DMS53 (cell line): ENCODE results near the gene IQCH.

ENCODE experiments used
- DNase-seq: peaks from one replicate; lab custom pipeline; 2025; lab: John Stamatoyannopoulos, UW

The IQCH gene

DNA sequence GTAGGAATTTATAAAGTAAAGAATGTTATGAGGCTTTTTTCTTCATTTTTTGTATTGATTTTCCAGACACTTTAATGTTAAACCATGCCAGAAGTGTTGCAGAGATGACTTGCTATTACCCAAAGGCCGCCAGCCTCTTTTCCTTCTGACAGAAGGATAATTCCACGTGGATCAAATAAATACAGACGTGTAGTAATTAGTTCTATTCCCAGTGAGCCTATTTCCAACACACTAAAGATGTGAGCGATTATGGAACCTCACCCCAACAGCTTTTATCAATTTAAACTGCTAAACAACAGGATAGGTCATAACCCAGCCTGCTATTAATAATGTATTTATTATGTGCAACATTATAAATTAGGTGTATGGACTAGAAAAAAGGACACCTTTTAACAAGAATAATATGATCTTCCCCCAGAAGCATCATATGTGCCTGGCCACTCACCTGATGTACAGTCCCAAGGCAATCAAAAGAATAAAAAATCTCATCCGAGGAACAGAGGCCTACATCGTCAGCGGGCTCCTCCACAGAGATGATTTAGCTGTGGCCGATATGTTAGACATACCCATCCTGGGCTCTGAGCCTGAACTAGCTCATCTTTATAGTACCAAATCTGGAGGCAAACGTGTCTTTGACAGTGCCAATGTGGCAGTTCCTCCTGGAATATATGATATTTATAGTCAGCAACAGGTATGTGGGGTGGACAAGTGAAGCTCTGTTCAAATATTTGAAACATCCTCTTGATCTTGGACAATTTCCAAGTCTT, 140.5 kb downstream of the IQCH start:
- peak; percentile 39 for DNase-seq

DNA sequence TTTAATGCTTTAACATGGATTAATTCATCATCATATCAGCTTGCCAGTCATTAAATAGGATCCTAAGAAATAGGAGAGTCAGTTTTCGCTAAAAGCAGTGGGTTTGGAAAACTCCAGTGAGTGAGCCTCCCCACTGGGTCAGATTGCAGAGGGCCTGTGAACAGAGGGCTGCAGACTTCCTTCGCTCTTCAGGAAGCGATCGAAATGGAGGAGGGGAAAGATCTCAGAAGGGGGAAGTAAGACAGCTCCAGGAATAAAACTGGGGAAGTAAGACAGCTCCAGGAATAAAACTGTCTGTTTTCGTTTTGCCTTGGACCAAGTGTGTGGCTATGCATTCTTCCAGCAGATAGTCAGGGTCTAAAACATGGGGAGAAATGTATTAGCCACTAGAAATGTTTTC, 141.5 kb downstream of the IQCH start:
- no peak for DNase-seq

DNA sequence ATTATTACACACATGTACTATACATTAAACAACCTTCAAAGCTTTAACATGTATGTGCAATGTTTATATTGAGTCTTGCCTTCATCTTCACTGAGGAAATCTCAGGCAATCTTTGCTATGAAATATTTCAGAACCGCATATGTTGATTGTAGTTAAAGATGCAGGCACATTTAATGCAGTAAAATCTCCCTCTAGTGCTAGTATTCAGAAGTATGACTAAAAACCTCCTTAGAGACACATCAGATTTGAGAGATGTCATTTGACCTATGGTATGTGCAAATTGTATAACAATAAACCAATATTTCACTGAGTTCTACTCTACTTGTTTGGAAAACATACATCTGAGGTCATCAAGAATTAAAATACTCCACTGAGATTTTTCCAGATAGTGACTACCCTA, 142.6 kb downstream of the IQCH start:
- DNase-seq: no peak

DNA sequence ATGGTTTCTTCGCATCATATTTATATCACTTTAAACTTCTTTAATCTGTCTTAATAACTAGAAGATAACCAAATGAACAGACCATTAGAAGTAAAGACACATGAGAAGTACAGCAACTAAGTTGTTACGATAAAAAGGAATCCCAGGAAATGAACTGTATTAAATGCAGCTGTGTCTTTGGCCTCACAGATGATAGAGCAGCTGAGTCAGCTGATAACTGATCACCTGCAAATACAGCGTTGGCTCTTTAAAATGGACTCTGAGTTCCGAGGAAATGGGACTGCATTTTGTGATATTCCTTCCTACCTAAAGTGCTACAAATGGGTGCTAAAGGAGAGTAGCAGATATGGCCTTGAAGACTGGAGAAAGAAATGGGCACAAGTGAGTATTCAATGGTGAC, 145.3 kb downstream of the IQCH start:
- no peak for DNase-seq

DNA sequence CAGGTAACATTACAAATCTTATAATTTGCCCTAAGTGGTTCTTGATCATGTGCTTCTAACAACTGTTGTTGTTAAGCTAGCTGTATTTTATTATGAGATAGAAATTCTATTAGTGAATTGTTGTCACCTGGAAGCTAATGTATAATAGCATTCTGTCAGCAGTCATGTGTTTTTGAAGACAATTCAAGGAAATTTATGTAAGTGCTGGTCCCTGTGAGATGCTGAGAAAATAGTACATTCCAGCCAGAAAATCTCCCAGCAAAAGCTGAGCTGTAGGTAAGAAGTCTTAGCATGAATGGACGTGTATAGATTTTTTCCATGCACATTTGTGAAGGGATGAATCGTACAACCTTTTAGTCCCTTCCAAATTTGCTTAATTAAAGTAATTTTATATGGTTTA, 146.3 kb downstream of the IQCH start:
- no peak for DNase-seq

DNA sequence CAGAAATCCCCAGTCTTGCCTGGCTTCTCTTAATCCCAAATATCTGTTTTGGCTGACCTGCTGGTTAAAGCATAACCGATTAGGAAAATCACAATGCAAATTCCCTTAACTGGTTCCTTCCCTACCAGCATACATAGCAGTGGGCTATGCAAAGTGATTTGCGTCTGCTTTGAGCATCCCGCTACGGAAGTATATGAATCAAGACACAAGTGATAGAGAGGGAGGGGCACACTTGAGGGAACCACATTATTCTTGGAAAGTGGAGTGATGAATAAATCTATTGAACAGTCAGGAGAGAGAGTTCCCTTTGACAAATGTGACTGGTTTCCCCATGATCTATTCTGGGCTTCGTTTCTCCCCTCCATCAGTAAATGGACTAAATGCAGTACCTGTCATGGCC, 146.8 kb downstream of the IQCH start:
- DNase-seq: no peak

DNA sequence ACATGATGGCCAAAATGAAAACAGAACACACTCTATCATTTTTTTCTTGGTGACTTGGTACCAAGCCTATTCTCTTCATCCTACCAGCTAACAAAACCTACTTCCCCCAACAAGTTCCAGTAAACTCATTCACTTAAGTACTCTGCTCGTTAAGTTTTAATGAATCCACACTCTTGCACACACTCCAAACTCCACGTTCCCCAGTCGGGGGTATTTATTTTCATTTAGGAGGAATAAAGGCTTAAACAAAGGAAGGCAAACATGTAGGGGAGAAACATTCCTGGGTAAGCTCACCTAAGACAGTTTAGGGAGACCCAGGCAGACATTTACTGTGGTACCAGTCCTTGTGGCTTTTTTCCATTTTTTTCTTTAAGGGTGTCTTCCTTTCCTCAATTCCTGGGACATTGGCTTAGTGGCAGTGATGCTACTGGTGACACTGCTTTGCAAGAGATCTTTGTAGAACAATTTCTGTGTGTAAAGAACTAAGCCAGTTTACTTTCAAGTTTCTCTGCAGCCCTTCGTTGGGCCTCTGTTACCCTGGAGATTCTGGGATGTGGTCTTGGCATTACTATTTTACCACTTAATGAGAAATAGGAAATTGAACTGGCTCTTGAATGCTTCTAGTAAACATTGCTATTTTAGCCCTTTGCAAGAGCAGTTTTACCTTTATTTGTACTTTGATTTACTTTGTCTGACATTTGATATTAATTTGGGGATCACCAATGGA, 149.0 kb downstream of the IQCH start:
- no peak for DNase-seq

DNA sequence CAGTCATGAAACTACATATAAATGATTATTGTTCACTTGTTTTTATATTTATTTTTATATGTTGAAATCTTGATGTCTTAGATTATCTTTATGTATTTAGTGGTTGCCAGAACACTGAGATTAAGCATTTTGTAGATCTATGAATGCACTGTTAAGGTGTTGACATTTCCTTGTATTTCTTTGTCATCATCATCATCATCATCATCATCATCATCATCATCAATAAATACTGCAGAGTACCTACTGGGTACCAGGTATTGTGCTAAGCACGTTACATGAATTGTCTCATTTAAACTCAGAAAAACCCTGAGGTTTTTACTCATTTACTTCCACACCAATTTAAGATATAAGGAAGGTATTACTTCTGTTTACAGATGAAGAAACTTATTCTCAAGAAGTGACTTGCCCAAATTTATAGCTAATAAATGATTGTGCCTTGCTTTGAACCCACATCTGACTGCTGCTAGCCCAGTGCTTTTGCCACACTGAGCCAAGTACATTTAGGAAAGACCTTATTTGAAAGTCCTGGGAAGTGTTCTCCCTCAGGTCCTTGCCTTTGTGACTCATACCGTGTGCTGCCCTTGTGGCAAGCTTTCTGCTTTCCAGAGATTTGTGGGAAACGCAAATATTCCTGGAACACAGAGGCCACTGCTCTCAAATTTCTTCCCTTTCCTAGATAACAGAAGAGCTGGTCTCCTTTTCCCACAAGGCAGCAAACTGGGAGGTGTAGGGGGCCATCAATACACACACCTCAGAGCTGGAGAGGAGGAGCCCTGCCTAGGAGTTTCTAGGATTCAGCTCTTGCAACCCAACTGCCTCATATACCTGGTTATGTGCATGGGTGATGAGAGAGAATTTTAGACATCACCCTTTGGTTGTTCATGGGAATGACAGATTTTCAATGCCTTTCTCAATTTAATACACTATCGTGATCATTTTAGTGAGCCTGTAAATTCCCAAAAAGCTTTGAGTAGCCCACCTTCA, 150.9 kb downstream of the IQCH start:
- no peak for DNase-seq

DNA sequence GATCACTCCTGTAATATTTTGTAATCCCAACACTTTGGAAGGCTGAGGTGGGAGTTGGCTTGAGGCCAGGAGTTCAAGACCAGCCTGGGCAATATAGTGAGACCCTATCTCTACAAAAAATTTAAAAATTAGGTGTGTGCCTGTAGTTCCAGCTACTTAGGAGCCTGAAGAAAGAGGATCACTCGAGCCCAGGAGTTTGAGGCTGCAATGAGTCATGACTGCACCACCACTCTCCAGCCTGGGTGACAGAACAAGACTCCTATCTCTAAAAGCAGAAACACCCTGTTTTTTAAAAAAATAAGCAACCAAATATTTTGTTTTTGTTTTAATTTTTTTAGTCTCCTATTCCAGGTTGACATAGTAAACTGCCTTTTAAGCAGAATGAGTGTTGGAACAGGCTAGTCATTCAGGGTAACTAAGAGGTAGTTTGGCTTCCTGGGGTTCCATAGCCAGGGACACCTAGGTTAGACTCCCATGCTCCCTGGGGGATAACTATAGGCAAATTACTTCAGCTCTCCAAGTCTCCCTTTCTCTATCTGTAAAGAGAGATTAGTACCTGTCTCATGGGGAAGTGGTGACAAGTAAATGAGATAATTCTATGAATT, 151.8 kb downstream of the IQCH start:
- DNase-seq: no peak

DNA sequence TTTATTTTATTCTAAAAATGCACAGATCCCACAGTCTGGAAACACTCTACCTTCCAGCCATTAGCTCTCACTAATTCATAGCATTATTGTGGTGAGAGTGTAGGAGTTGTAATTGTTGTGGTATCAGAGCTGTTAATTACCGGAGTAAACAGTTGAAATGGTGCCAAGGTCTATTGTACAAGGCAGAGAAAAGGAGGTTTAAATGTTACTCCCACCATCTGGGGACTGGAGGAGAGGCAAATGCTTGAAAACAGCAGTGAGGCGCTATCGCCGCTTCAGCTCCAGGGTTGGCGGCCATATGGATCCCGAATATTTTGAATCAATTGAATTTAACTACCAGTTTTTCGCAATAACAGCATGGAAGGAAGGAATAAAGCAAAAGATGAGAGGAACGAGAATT, 153.2 kb downstream of the IQCH start:
- DNase-seq: no peak

DNA sequence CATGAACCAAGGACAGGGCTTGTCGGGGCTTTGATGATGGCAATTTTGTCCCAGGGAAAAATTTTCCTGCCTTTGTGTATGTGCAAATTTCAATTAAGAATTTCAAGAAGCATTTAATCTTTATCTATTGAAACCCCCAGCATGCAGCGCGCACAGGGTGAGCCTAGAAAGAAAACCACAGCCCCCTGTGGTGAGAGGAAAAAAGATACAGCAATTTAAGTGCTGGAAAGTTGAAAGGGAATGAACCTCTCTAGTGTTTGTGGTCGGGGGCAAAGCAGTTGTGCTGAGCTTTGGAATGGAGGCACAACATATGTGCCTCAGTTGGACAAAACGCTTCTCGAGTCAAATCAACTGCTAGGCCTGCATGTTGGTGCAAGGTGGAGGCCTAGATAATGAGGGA, 154.6 kb downstream of the IQCH start:
- DNase-seq: no peak

DNA sequence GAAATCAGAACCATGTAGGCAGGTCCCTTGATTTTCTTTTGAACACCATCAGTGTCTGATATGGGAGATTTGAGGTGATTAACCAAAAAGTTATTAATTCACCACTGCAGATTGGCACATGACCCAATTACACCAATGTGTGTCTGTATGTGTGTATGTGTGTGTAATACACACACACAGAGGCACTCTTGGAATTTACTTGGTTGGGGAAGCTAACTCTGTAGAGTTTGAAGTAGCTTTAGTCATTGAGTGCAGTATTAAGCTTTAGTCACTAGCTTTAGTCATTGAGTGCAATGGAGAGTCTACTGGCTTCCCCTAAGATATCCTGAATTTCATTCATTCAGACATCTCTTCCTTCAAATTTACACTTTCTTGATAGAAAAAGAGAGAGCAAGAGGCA, 156.9 kb downstream of the IQCH start:
- no peak for DNase-seq

DNA sequence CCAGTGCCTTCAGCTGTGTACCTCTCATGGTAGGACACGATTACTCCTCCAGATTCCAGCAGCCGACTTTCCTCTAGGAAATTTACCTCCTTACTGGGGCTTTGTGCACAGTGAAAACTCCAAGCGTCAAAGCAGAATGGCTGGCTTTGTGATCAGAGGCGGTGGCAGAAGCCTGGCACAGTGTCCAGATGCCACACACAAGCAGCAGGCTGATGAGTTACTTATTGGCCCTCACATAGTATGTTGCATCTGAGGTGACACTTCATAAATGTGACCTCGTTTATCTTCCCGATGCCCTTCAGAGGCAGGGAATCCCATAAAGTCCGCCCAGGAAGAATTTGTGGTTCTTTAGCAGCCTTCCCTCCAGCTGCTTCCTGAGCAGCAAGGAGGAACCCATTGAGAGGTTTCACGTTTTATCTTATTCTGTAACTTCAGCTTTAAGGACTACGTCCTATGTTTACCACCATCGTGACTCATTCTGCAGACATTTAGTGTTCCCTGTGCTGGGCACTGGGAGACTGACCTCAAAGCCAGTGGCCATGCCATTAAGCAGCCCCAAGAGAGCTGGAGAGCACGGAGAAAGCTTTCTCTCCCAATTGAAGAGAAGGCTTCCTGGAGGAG, 159.3 kb downstream of the IQCH start:
- DNase-seq: peak; percentile 54

DNA sequence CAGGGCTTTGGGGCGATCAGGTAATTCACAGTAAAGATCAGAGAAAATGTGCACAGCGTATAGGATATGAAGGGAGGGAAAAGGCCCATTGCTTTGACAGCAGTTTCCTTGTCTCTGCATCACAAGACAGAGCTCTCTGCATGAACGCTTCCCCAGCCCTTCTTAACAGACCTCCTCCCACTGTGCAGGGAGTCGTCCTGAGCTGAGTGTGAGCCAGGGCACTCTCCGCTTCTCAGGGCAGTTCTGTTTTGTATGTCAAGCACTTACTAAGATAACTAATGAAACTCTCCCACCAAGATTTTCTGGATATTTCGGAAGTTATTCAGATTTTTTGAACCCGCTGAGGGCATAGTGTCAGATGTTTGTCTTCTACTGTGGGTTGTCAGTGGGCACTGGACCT, 160.6 kb downstream of the IQCH start:
- no peak for DNase-seq

DNA sequence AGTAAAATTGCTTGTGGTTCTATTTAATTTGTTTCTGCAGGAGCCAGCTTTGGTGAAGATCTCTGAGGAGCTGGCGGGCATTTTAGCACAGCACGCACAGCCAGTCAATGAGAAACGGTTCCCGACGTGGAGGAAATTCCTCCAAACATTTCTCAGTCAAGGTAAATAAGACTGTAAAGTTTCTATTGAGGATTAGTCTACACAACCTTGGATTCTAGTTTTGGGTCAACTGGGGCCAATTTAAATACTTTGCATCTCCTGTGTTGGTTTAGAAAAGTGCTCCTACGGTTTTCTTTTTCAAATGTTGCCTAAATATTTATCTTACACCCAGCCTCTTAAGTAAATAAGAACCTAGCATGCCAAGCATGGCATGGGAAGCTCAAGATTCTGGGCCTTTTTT, 162.3 kb downstream of the IQCH start:
- DNase-seq: no peak

DNA sequence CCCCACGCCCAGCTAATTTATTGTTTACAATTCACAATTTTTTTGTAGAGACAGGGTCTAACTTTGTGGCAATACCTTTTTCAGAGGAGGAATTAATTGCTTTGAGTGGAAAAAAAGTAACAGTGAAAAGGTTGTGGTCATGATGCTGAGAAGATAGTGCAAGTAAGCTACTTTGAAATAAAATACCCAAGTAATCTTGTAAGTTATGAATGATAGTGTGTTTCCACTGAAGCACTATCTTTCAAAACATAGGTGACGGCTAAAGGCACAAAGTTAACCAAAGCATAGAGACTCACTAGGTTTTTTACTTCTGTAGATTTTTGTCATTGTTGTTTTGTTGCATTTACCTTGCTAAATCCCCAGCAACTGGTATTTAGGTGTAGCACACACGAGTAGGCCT, 165.1 kb downstream of the IQCH start:
- DNase-seq: no peak

DNA sequence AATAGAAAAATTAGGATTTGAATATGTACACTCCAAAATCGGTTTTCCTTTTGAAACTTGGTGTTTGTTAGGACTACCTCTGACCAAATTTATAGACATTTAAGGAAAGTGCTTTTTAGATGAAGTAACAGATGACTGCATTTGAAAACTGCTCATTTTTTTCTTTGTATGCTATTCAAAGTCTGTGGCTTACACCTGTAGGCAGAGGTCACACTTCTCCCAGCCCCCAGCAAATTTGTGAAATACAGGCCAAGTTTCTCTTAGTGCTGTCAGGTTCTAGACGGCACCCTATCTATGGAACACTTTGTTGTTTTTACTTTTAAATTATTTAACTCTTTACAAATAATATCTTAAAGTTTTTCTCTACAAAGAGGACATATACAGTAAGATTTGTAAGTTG, 165.6 kb downstream of the IQCH start:
- no peak for DNase-seq

DNA sequence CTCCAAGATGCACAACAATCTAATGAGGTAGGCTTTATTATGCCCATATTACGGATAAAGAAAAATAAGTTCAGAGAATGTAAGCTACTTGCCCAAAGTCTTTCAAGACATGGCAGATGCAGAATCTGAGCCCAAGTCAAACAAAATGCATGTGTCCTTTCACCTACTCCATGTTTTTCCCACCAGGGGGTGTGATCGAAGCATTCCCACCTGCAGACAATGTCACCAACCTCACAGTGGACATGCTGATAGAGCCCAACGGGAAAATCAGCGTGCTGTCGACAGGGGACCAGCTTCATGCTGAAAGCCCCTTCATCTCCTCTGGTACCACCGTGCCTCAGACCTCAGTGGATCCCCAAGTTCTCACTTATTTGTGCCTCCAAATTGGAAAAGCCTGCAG, 166.5 kb downstream of the IQCH start:
- no peak for DNase-seq

DNA sequence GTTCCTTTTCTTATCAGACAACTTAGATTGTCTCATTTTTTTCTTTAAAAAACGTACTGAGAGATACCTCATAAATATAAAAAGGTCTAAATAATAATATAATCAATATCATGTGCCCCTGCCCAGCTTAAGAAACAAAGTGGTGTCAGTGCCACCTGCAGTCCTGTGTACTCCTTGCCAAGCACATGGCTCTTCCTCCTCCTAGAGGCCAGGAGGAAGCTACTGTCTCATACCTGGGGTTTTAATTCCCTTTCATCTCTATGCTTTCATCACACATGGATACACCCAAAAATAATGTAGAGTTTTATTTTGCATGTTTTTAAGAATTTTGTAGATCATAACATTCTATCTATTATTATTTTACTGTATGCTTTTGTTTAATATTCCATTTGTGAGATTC, 167.7 kb downstream of the IQCH start:
- peak; percentile 24 for DNase-seq

DNA sequence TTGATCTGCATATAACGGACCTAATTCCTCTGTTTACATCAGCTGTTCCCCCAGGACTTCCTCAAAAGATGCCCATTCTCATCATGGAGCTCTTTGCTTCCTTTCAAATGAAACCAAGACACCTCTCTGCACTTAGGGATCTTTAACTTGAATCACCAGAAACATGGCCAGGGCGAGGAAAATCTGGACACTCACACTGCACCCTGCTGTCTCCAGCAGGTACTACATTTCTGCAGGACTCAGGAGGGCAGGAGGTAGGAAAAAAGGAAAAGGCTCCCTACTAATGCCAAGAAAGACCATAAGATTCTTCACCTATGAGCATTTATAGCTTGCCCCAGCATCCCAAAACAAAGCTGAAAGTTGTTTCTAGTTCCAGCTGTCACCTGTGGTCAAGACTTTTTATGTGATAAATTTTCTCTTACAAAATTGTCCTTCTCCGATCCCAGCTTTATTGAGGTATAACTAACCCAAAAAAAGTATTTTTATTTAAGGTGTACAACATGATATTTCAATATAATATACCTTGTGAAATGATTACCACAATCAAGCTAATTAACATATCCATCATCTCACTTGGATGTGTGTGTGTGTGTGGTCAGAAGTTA, 179.0 kb downstream of the IQCH start:
- DNase-seq: peak; percentile 60
